Measurements from ENCODE around the gene ZNF683. TPM values are rescaled to one million over a fixed set of nuclear protein-coding genes. Genes with fewer than 3 reads are reported as not detected.

ZNF683 gene
- total and polyA plus RNA-seq, 4 donors = 0.14 TPM; not detected in 3

- Histone ChIP-seq H3K36me3 (ENCODE audit: control insufficient read depth, insufficient read depth, low read length) (no peaks in the 10 kb centered on the region), H3K27me3 (ENCODE audit: control insufficient read depth, insufficient read depth, low read length) (no peaks in the 10 kb centered on the region), H3K27ac (ENCODE audit: low read depth, low read length) (no peak overlapping the region), H3K4me3 (ENCODE audit: low read depth, low read length) (no peak overlapping the region), H3K4me1 (ENCODE audit: control insufficient read depth, insufficient read depth, low read length) (no peaks in the 10 kb centered on the region), H3K9me3 (ENCODE audit: control insufficient read depth, insufficient read depth, low read length) (no peaks in the 10 kb centered on the region)
- 85% methylated on average over 3 of the region's 8 CpGs for WGBS (ENCODE audit: insufficient coverage)
- DNase-seq (ENCODE audit: low read depth in 4 of 6, low spot score in 6 of 6) = no peak
Measured at GRCh38 chr1:26315874-26316850, 56.4 kb downstream of the ZNF683 start.

- no peaks in the 10 kb centered on the region for H3K9me3 ChIP-seq (ENCODE audit: control insufficient read depth, insufficient read depth, low read length)
- no peaks in the 10 kb centered on the region for H3K4me1 ChIP-seq (ENCODE audit: control insufficient read depth, insufficient read depth, low read length)
- H3K27me3 ChIP-seq (ENCODE audit: control insufficient read depth, insufficient read depth, low read length) = no peaks in the 10 kb centered on the region
- no peak overlapping the region for H3K4me3 ChIP-seq (ENCODE audit: low read depth, low read length)
- no peak overlapping the region for H3K27ac ChIP-seq (ENCODE audit: low read depth, low read length)
- 100% methylated on average over 2 of the region's 5 CpGs for WGBS (ENCODE audit: insufficient coverage)
- no peaks in the 10 kb centered on the region for H3K36me3 ChIP-seq (ENCODE audit: control insufficient read depth, insufficient read depth, low read length)
- DNase-seq (ENCODE audit: low read depth in 4 of 6, low spot score in 6 of 6) = no peak
Measured at GRCh38 chr1:26314501-26314900, 58.0 kb downstream of the ZNF683 start.

Other genes starting within 250 kb of the ZNF683 start
- gene FAM110D, start 213.7 kb downstream of the ZNF683 start, total RNA-seq = 1 to 10 TPM in 1 of 2 donors, under 1 TPM in 1; 0.10 to 1.7 TPM
- gene FAM110D, start 213.7 kb downstream of the ZNF683 start, polyA plus RNA-seq (ENCODE audit: insufficient read length in 2 of 2) = 1 to 10 TPM; 1.3 to 1.8 TPM
- gene C1orf232, start 203.8 kb downstream of the ZNF683 start, total RNA-seq = under 1 TPM in 1 of 2 donors, not detected in 1; 0.50 TPM
- gene C1orf232, start 203.8 kb downstream of the ZNF683 start, polyA plus RNA-seq (ENCODE audit: insufficient read length in 2 of 2) = 1 to 10 TPM; 1.1 to 1.4 TPM
- 10 to 100 TPM in 1 of 2 donors, 1 to 10 TPM in 1; 9.3 to 17.6 TPM for gene ZNF593, start 202.8 kb downstream of the ZNF683 start, total RNA-seq
- gene ZNF593, start 202.8 kb downstream of the ZNF683 start, polyA plus RNA-seq (ENCODE audit: insufficient read length in 2 of 2) = 10 to 100 TPM; 17.3 to 21.1 TPM
- not detected for gene ZNF593OS, start 200.9 kb downstream of the ZNF683 start, total RNA-seq
- 1 to 10 TPM; 2.3 to 2.7 TPM for gene ZNF593OS, start 200.9 kb downstream of the ZNF683 start, polyA plus RNA-seq (ENCODE audit: insufficient read length in 2 of 2)
- 1 to 10 TPM; 1.8 to 2.0 TPM for gene CNKSR1, start 195.3 kb downstream of the ZNF683 start, total RNA-seq
- 10 to 100 TPM in 1 of 2 donors, 1 to 10 TPM in 1; 6.1 to 11.2 TPM for gene CNKSR1, start 195.3 kb downstream of the ZNF683 start, polyA plus RNA-seq (ENCODE audit: insufficient read length in 2 of 2)
- under 1 TPM in 1 of 2 donors, not detected in 1; 0.11 TPM for gene CATSPER4, start 182.1 kb downstream of the ZNF683 start, total RNA-seq
- gene CATSPER4, start 182.1 kb downstream of the ZNF683 start, polyA plus RNA-seq (ENCODE audit: insufficient read length in 2 of 2) = under 1 TPM in 1 of 2 donors, not detected in 1; 0.14 TPM
- gene CEP85, start 138.6 kb downstream of the ZNF683 start, total RNA-seq = 10 to 100 TPM; 14.7 to 16.1 TPM
- gene CEP85, start 138.6 kb downstream of the ZNF683 start, polyA plus RNA-seq (ENCODE audit: insufficient read length in 2 of 2) = 10 to 100 TPM; 17.3 to 20.3 TPM
- gene SH3BGRL3, start 92.7 kb downstream of the ZNF683 start, total RNA-seq = 10 to 100 TPM; 12.4 to 44.7 TPM
- 100 to 1,000 TPM; 226 to 228 TPM for gene SH3BGRL3, start 92.7 kb downstream of the ZNF683 start, polyA plus RNA-seq (ENCODE audit: insufficient read length in 2 of 2)
- gene UBXN11, start 66.1 kb downstream of the ZNF683 start, total RNA-seq = 10 to 100 TPM in 1 of 2 donors, 1 to 10 TPM in 1; 7.5 to 23.7 TPM
- 10 to 100 TPM; 32.3 to 39.1 TPM for gene UBXN11, start 66.1 kb downstream of the ZNF683 start, polyA plus RNA-seq (ENCODE audit: insufficient read length in 2 of 2)
- gene CD52, start 54.8 kb downstream of the ZNF683 start, total RNA-seq = 1 to 10 TPM; 1.4 TPM
- gene CD52, start 54.8 kb downstream of the ZNF683 start, polyA plus RNA-seq (ENCODE audit: insufficient read length in 2 of 2) = under 1 TPM; 0.57 to 0.95 TPM
- gene CRYBG2, start 18.6 kb downstream of the ZNF683 start, total RNA-seq = under 1 TPM; 0.30 to 0.66 TPM
- gene CRYBG2, start 18.6 kb downstream of the ZNF683 start, polyA plus RNA-seq (ENCODE audit: insufficient read length in 2 of 2) = 1 to 10 TPM; 1.9 to 2.3 TPM
- gene LIN28A, start 38.1 kb upstream of the ZNF683 start, total RNA-seq = not detected
- under 1 TPM in 1 of 2 donors, not detected in 1; 0.20 TPM for gene LIN28A, start 38.1 kb upstream of the ZNF683 start, polyA plus RNA-seq (ENCODE audit: insufficient read length in 2 of 2)
- 10 to 100 TPM; 28.1 to 37.7 TPM for gene DHDDS, start 59.6 kb upstream of the ZNF683 start, total RNA-seq
- 10 to 100 TPM; 35.0 to 48.3 TPM for gene DHDDS, start 59.6 kb upstream of the ZNF683 start, polyA plus RNA-seq (ENCODE audit: insufficient read length in 2 of 2)
- gene HMGN2, start 99.7 kb upstream of the ZNF683 start, total RNA-seq = 100 to 1,000 TPM; 370 to 564 TPM
- gene HMGN2, start 99.7 kb upstream of the ZNF683 start, polyA plus RNA-seq (ENCODE audit: insufficient read length in 2 of 2) = 100 to 1,000 TPM; 693 to 696 TPM
- gene RPS6KA1, start 157.0 kb upstream of the ZNF683 start, total RNA-seq = 10 to 100 TPM; 11.8 to 12.9 TPM
- gene RPS6KA1, start 157.0 kb upstream of the ZNF683 start, polyA plus RNA-seq (ENCODE audit: insufficient read length in 2 of 2) = 10 to 100 TPM; 14.2 to 16.4 TPM

All from spinal cord (tissue), 10 donors.